GOT3 (cell line): ENCODE data around the gene FAM181A.

Experiments
- DNase-seq: peaks from one replicate; lab custom pipeline; 2025; ENCODE audit warnings: mixed read lengths; lab: John Stamatoyannopoulos, UW

Gene FAM181A

DNA sequence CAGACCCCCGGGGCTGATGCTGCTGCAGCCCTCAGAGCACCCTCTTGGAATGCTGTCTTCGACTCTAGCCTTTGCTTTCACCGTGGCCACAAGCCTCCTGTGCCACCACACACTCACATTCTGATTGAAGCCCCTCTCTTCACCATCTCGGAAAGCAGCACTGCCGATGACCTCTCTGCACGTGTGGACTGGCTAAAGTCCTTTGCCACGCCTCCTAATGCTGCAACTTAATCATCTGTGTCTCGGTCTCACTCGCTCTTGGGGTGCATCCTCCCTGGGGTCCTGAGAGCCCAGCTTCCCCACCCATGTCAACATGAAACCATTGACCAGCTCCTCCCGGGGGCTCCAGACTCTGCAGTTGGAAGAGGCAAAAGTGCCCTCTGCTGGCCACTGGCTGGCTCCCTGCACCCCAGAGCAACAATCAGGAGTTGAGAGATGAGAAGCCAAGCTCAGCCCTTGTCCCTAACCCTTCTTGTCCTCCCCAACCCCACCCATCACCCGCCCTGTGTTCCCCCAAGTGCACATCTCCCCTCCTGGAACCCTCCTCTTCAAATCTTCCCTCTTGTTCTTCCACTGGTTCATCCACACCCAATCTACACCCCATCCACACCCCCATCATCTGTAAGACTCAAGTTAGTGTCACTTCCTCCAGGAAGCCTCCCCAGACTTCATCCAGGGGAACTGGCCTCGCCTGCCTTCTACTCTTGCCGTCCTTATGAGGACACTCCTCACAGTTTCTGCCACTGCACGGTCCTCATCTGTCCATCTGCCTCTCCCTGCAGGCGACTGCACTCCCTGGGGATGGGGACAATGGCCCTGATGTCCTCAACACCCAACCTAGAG lies 23.6 kb upstream of the FAM181A start:
- no peak for DNase-seq

DNA sequence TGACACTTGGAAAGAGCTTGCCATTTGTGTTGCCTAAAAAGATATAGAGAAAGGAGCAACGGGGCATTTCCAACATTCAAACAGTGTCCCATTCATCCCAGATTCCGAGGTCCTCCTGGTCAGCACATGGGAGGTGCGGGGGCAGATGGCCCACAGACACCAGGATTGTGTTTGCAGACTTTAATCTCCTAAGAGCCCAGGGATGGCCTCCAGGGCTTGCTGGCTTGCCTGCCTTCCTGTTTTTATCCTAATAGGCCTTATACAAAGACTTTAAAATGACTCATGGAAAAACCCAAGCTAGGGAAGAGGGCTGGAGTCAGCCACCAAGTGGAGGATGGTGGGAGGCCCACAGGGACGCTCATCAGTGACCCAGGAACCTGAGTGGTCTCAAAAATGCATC lies 21.5 kb upstream of the FAM181A start:
- DNase-seq, result no peak

GRCh38 chr14:93906341-93907329 lies 20.5 kb upstream of the FAM181A start:
- DNase-seq, result no peak

- DNase-seq, result no peak
Observed at GRCh38 chr14:93909429-93910128, 17.6 kb upstream of the FAM181A start.

DNA sequence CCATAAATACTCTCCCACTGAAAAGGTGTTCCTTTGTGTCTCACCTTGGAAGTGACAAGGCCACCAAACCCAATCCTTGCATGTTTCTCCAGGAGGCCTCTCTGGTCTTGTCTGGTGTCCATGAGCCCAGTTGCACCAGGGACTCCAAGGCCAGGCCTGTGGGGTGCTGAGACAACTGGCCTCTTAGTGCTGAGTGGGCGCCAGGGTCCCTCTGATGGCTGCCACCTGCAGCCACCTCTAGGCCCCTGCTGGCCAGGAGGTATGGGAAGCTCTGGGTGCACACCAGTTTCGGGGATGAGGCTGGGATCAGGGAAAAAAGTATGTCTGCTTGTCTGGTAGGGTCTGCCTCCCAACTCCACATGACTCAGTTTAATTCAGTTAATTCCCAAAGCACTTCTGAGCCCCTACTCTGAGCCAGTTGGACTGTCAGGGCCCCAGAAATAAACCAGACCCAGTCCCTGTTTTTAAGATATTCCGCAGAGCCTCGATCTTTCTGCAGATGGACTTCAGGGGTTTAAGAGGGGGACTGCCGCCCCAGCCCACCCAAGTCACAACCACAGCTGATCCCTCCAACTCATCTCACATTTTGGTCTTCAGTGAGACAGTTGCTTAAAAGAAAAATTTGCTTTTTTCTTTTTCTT lies 15.0 kb upstream of the FAM181A start:
- DNase-seq, result no peak

DNA sequence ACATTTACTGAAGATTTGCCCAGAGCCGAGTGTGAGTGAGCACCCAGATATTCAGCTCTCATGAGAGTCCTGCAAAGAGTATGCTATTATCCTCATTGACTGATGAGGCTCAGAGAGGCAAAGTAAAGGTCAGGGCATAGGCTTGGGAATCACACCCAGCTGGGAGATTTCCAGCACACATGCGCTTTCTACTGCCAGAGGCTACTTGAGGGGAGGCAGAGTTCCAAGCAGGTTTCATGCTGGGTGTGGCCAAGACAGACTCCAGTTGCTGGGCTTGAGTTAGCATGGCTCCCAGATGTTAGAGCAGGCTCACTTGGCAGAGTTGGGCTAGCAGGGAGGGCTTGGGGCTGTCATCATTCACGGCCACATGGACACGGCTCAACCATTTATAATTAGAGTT lies 14.4 kb upstream of the FAM181A start:
- DNase-seq, result no peak

DNA sequence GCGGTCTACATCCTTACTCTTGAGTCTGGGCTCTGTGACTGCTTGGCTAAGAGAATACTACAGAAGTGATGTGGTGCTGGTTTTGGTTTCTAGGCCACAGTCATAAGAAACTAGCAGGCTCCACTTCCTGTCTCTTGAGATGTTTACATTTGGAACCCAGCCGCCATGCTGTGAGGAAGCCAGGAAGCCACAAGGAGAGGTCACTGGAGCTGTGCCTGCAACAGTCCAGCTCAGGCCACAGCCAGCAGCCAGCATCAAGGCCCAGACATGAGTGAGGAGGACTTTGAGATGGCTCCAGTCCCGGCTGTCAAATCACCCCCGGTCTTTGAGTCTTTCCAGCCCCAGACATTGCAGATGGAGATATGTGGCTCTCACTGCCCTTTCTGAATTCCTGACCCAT lies 12.9 kb upstream of the FAM181A start:
- DNase-seq, result no peak

- DNase-seq, result no peak
Observed at GRCh38 chr14:93915070-93915705, 12.0 kb upstream of the FAM181A start.

GRCh38 chr14:93915800-93916199 lies 11.3 kb upstream of the FAM181A start:
- DNase-seq, result no peak

DNA sequence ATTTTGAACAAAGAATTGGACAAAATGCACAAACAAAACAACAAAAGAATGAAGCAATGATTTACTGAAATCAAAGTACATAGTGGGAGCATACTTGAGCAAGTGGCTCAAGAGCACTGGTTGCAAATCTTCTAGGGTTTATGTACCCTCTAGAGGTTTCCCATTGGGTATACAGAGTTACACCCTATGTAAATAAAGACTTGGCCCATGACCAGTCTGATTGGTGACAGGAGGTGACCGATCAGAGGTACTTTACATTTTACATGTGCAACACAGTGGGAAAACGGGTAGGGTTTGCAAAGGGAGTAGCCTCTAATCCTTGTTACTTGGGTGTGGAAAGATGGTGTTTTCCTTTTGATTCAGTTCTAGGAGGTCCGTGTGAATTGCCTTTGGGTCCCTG lies 10.6 kb upstream of the FAM181A start:
- DNase-seq, result no peak

DNA sequence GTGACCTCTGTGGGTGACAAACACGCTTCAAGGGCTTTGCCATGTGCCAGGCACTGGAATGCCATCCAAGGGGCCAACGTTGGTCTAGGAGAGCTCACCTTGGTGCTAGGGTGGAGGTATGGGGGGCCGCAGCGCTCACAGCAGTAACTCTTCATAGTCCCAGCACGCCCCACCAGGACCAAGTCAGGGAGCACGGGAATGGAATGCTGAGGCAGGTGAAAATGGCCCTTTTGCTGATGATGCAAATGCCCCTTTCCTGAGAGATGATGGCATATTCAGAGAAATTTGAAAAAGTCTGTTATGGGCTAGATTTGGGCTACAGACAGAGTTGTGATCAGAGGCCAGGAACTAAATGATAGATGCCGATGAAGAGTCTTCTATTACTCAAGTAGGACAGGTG lies 10.0 kb upstream of the FAM181A start:
- DNase-seq, result no peak

- DNase-seq, result no peak
Observed at GRCh38 chr14:93921001-93921806, 5.9 kb upstream of the FAM181A start.

DNA sequence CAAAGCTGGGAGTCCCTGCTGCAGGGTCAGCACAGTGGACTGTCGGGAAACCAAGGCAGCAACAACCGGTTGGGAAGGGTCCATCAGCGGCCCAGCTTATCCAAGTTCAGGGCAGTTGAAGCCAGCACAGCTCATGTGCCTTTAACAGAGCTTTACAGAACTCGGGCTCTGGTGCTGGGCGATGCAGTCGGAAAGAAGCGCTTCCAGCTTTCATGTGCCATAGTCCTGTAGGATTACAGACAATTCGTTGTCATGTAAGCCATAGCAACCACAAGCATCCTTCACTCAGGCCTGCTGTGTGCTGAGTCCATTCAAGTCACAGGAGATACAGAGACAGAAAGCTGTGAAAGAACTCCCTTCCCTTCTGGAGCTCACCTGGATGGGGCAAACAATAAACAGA lies 3.5 kb upstream of the FAM181A start:
- no peak for DNase-seq

GRCh38 chr14:93924592-93925355 lies 2.4 kb upstream of the FAM181A start:
- DNase-seq, result no peak

DNA sequence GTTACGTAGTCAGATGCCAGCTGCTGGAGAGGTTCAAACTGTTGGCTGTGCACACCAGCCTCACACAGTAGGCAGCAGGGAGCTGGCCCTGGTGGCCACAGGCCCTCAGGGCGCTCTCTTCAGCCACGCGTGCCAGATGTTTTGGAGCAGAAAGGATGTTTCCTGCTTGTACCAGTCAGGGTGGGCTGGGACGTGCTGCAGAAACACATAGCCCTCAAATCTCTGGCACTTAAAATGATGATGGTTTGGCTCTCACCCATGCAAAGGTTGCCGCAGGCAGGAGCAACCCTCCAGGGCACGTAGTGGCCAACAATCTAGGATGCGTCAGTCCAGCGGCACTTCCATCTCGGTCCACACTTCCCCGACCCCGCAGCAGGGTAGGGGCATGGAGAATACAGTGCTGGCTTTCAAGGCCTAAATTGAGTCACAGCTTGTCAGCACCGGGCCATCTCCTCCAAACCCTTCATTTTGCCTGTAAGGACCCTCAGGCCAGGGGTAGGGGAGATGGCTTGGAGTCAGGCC lies 1.7 kb upstream of the FAM181A start:
- DNase-seq, result no peak

DNA sequence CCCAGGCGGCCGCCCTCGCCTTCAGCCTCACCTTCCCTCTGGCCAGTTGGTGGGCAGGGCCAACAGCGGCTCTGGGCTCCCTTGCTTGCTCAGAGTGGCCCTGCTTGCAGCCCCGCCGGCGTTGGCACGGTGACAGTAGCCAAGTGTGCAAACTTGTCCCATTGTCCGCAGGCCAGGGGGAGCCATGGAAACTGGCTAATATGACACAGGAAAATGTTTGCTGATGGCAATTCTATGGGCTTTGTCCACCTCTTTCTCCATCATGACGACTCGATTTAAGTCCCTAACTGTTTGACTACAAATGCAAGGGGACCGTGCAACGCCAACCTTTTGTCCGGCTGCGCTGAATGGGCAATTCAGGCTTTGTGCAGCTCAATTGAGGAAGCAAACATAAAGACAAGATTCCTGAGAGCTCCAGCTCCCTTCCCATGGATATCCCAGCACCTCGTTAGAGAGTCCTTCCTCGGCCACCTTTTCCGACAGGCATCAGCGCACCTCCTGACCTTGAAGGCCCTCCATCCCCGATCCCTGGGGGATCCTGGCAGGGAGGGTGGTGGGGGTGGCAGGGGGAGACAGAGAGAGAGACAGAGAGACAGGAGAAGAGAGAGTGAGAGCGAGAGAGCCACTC lies 785 bp upstream of the FAM181A start:
- DNase-seq, result no peak

- no peak for DNase-seq
Observed at GRCh38 chr14:93927800-93928145, 629 bp downstream of the FAM181A start.

GRCh38 chr14:93928184-93929047 lies 1.3 kb downstream of the FAM181A start:
- no peak for DNase-seq
